ENCODE data around the gene PANK3. TPM values are rescaled to one million over a fixed set of nuclear protein-coding genes. Genes with fewer than 3 reads are reported as not detected.

The PANK3 gene
- total RNA-seq, 6 experiments from 2014 or later: 29.3 to 44.7 (median 33.3) TPM

DNA sequence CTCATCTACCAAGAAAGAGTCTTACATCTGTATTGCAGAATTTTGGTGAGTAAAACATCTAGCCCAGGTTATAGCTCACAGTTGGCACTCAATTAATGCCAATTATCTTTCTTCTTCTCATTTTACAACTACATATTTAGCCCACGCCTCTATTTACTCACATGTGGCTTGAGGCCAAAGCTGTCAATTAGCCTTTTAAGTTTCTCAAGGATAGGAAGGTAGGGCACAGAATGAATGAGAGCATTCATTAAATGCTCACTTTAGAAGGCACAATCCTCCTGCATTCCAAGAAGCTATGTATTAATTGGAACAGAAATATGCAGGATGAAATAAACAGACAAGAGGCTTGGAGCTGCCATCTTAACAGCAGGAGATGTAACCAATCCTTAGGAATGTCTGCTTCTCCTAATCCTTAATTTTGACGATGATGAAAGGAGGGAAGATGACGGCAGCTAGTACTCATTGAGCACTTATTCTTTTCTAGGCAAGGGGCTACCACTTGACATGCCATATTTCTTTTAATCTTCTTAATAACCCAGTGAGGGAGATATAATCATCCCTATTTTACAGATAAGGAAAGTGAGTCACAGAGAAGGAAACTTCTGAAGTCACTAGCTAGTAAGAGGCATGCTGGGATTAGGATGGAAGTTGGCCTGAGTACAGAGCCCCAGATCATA is 30.8 kb upstream of the PANK3 start:
- Mint-ChIP-seq H3K4me3 (no peak overlapping the region), H3K27ac (no peak overlapping the region), H3K9me3 (no peaks in the 10 kb centered on the region), H3K4me1 (ENCODE audit: low read depth) (peaks cover 10% of the 10 kb centered on the region; the same call in 1 of the 2 replicates), H3K36me3 (ENCODE audit: low read depth) (no peaks in the 10 kb centered on the region), H3K27me3 (ENCODE audit: insufficient read depth) (peaks cover 10% of the 10 kb centered on the region)
- TF ChIP-seq, protein P1, sequence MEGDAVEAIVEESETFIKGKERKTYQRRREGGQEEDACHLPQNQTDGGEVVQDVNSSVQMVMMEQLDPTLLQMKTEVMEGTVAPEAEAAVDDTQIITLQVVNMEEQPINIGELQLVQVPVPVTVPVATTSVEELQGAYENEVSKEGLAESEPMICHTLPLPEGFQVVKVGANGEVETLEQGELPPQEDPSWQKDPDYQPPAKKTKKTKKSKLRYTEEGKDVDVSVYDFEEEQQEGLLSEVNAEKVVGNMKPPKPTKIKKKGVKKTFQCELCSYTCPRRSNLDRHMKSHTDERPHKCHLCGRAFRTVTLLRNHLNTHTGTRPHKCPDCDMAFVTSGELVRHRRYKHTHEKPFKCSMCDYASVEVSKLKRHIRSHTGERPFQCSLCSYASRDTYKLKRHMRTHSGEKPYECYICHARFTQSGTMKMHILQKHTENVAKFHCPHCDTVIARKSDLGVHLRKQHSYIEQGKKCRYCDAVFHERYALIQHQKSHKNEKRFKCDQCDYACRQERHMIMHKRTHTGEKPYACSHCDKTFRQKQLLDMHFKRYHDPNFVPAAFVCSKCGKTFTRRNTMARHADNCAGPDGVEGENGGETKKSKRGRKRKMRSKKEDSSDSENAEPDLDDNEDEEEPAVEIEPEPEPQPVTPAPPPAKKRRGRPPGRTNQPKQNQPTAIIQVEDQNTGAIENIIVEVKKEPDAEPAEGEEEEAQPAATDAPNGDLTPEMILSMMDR (IDR thresholded peaks at IDR 0.05): no peak
- no peak for DNase-seq

DNA sequence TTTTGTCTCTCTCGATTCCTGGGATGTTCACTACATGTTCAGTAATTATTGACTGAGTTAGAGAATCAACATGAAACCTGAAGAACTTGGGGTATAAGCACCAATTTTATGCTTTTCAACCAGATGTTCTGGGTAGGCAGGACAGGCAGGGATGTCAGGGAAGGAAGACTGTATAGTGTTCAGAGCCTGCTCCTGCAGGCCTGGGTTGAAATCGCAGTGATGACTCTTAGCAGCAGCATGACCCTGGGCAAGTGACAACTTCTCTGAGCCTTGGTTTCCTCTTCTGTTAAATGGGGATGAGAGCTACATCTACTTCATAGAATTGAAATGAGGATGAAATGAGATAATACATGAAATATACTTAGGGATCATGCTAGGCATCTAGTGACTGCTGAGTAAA is 29.7 kb upstream of the PANK3 start:
- H3K27ac Mint-ChIP-seq: no peak overlapping the region
- peaks cover 12% of the 10 kb centered on the region for H3K4me1 Mint-ChIP-seq (ENCODE audit: low read depth)
- H3K9me3 Mint-ChIP-seq: no peaks in the 10 kb centered on the region
- peaks cover 10% of the 10 kb centered on the region for H3K27me3 Mint-ChIP-seq (ENCODE audit: insufficient read depth)
- H3K36me3 Mint-ChIP-seq (ENCODE audit: low read depth): no peaks in the 10 kb centered on the region
- H3K4me3 Mint-ChIP-seq: no peak overlapping the region
- no peak for DNase-seq
- TF ChIP-seq, protein P1 (IDR thresholded peaks at IDR 0.05): no peak

DNA sequence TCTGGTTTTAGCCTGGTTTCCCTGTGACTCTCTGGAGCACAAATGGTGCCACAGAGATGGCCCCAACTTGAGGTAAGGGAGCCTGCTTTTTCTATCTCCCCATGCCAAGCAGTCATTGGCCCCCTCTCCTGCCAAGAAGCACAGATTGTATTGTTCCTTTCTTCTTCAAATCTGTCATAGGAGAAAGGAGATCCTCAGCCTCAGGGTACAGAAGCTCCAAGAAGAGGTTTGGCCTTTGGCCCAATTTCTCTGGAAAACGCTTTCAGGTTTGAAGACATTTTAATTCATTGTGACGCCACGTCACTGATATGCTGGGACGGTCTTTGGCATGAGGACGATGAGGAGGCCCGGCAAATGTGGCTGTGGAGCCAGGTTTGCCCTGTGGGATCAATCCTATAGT is 29.2 kb upstream of the PANK3 start:
- H3K27ac Mint-ChIP-seq: no peak overlapping the region
- no peak for DNase-seq
- H3K4me1 Mint-ChIP-seq (ENCODE audit: low read depth): peaks cover 15% of the 10 kb centered on the region
- no peaks in the 10 kb centered on the region for H3K36me3 Mint-ChIP-seq (ENCODE audit: low read depth)
- no peak overlapping the region for H3K4me3 Mint-ChIP-seq
- peaks cover 10% of the 10 kb centered on the region for H3K27me3 Mint-ChIP-seq (ENCODE audit: insufficient read depth)
- TF ChIP-seq, protein P1 (IDR thresholded peaks at IDR 0.05): no peak
- no peaks in the 10 kb centered on the region for H3K9me3 Mint-ChIP-seq

DNA sequence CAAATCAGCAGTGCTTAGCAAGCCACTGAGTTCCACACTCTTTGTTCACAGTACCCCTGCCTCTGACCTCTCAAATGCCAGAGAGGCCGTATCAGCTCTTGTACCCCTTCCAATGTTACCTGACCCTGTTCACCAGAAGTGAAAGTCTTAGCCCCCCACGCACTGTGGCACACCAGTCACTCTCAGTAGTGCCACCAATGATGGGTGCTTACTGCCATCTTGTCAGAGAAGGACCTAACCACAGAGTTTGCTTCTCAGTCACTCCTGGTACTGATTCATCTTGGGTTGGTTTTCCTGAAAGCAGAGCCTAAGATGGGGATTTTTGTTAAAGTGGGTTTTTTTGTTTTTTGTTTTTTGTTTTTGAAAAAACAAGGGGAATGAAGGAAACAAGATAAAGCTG is 28.8 kb upstream of the PANK3 start:
- Mint-ChIP-seq H3K36me3 (ENCODE audit: low read depth) (no peaks in the 10 kb centered on the region), H3K9me3 (no peaks in the 10 kb centered on the region), H3K4me3 (no peak overlapping the region), H3K27me3 (ENCODE audit: insufficient read depth) (peaks cover 10% of the 10 kb centered on the region), H3K27ac (no peak overlapping the region), H3K4me1 (ENCODE audit: low read depth) (peaks cover 15% of the 10 kb centered on the region)
- no peak for DNase-seq
- TF ChIP-seq, protein P1 (IDR thresholded peaks at IDR 0.05): no peak

DNA sequence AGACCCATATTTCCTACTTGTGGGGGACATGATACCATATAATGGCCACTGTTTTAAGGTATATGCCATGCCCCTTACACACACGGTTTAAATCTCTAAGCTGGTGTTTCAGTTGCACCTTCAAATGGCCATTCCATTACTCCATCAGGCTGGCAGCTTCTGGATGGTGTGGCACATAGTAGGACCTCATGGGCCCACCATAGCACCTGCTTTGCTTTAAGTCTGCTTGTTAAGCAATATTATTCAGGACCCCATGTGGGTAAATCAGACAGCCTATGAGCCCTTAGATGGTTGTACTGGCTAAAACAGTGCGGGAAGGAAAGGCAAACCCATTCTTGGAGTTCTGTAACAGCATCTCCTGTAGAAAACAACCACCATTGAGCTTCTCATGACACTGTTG is 27.4 kb upstream of the PANK3 start:
- Mint-ChIP-seq H3K36me3 (ENCODE audit: low read depth) (no peaks in the 10 kb centered on the region), H3K27ac (no peak overlapping the region), H3K9me3 (no peaks in the 10 kb centered on the region), H3K4me1 (ENCODE audit: low read depth) (peaks cover 10% of the 10 kb centered on the region), H3K27me3 (ENCODE audit: insufficient read depth) (peaks cover 10% of the 10 kb centered on the region), H3K4me3 (no peak overlapping the region)
- TF ChIP-seq, protein P1 (IDR thresholded peaks at IDR 0.05): no peak
- DNase-seq: no peak

Data from HFFc6 (cell line).